ENCODE data around the gene SCAMP3. TPM values are rescaled to one million over a fixed set of nuclear protein-coding genes. Genes with fewer than 3 reads are reported as not detected.
"Not testable (repeated sequence)": the region's sequence is repeated elsewhere in the genome, so short reads cannot be mapped to it uniquely, and the experiment has no call there.

The SCAMP3 gene
- total and polyA plus RNA-seq, 4 donors = 14.9 to 47.0 (median 31.7) TPM

DNA sequence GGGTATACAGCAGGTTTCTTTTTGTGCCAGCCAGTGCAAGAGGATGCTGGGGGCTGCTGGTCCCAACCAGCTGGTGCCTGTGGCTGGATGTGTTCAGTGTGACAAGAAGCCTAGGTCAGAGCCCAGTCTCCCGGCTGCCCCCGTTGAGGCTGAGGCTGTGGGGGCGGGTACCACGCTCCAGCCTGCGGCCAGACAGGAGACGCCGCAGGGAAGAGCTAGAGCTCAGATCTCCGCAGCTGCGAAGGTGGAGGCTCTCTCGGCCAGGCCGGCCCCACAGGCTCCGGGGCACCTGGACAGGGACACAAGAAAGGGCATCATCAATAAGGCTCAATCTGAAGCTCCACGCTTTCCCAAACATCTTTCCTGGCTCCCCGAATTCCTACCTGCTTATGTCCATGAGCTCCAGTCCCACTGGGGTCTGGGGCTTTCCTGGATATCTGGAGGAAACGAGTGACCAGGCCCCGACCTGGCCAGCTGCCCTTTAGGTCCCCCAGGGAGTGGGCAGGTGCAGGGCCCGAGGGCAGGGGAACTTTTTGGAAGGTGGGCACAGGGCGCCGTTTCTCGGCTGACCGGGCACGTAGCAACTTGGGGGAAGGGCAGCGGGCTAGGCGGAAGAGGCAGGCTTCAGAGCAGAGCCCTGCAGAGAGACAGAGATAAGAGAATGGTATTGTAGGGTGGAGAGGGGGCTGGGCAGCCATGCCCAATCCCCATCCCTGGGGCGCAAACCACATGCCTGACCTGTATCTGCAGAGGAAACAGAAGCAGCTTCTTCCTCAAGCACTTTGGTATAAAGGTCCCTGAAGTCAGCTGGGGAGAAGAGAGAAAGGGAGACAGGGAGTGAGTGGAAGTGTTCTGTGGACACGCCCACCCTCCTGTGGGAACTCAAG lies 14.2 kb downstream of the SCAMP3 start (continued):
- TF ChIP-seq, protein P1, sequence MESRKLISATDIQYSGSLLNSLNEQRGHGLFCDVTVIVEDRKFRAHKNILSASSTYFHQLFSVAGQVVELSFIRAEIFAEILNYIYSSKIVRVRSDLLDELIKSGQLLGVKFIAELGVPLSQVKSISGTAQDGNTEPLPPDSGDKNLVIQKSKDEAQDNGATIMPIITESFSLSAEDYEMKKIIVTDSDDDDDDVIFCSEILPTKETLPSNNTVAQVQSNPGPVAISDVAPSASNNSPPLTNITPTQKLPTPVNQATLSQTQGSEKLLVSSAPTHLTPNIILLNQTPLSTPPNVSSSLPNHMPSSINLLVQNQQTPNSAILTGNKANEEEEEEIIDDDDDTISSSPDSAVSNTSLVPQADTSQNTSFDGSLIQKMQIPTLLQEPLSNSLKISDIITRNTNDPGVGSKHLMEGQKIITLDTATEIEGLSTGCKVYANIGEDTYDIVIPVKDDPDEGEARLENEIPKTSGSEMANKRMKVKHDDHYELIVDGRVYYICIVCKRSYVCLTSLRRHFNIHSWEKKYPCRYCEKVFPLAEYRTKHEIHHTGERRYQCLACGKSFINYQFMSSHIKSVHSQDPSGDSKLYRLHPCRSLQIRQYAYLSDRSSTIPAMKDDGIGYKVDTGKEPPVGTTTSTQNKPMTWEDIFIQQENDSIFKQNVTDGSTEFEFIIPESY (IDR thresholded peaks at IDR 0.05) = no peak
- no peak for TF ChIP-seq SP1 (IDR thresholded peaks at IDR 0.05)
- TF ChIP-seq NR2F2 (IDR thresholded peaks at IDR 0.05) = no peak

DNA sequence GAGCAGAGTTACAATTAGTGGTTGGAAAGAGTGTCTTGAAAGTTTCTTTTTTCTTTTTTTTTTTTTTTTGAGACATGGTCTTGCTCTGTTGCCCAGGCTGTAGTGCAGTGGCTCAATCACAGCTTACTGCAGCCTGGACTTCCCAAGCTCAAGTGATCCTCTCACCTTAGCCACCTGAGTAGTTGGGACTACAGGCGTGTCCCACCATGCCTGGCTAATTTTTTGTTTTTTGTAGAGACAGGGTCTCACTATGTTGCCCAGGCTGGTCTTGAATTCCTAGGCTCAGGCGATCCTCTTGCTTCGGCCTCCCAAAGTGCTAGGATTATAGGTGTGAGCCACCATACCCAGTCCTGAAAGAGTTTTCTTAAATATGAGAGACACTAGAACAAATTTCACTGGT lies 15.4 kb downstream of the SCAMP3 start:
- not testable (repeated sequence) for H3K4me3 ChIP-seq (ENCODE audit: low read depth in 1 of 3, low read length in 3 of 3); DNase-seq (ENCODE audit: low spot score); H3K27me3 ChIP-seq (ENCODE audit: control insufficient read depth in 4 of 4, insufficient read depth in 4 of 4, low read length in 3 of 4); H3K9ac ChIP-seq (ENCODE audit: low read depth in 1 of 2, low read length in 2 of 2); H3K27ac ChIP-seq (ENCODE audit: low read depth in 1 of 2, low read length in 2 of 2); H3K9me3 ChIP-seq (ENCODE audit: control insufficient read depth in 4 of 4, low read length in 3 of 4); H3K36me3 ChIP-seq (ENCODE audit: control insufficient read depth in 4 of 4, insufficient read depth in 3 of 4, low read depth in 1 of 4, low read length in 3 of 4)
- peaks cover 0 to 27% (median 19%) of the 10 kb centered on the region in 4 donors for H3K4me1 ChIP-seq (ENCODE audit: control insufficient read depth in 4 of 4, insufficient read depth in 4 of 4, low read length in 3 of 4)
- 97% methylated on average over 3 of the region's 3 CpGs for WGBS

DNA sequence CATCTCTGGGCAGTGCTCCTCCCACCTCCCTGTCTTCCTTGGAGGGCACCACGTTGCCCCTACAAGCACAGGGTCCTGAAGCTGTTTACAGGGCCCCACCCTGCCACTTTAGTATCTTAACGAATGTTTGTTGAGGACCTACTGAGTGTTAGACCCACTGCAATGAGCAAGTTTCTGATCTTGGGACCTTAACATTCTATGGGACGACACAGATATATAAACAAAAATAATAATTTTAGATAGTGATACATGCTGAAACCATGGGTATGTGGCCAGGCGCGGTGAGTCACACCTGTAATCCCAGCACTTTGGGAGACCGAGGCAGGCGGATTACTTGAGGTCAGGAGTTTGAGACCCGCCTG lies 17.0 kb downstream of the SCAMP3 start:
- TF ChIP-seq, protein P2, sequence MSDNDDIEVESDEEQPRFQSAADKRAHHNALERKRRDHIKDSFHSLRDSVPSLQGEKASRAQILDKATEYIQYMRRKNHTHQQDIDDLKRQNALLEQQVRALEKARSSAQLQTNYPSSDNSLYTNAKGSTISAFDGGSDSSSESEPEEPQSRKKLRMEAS (IDR thresholded peaks at IDR 0.05) = no peak
- Histone ChIP-seq H3K4me1 (ENCODE audit: control insufficient read depth in 4 of 4, insufficient read depth in 4 of 4, low read length in 3 of 4) (peaks cover 1 to 27% (median 21%) of the 10 kb centered on the region in 4 donors), H3K36me3 (ENCODE audit: control insufficient read depth in 4 of 4, insufficient read depth in 3 of 4, low read depth in 1 of 4, low read length in 3 of 4) (peaks cover 0 to 1% (median 0%) of the 10 kb centered on the region in 4 donors), H3K27me3 (ENCODE audit: control insufficient read depth in 4 of 4, insufficient read depth in 4 of 4, low read length in 3 of 4) (no peaks in the 10 kb centered on the region), H3K9ac (ENCODE audit: low read depth in 1 of 2, low read length in 2 of 2) (peak overlapping the region in 1 of 2 donors; percentile 36), H3K4me3 (ENCODE audit: low read depth in 1 of 3, low read length in 3 of 3) (peak overlapping the region; percentile 70 to 96 (median 82)), H3K9me3 (ENCODE audit: control insufficient read depth in 4 of 4, low read length in 3 of 4) (no peaks in the 10 kb centered on the region), H3K27ac (ENCODE audit: low read depth in 1 of 2, low read length in 2 of 2) (peak overlapping the region; percentile 89 to 91)
- WGBS = 70% methylated on average over 8 of the region's 8 CpGs
- DNase-seq (ENCODE audit: low spot score) = no peak

DNA sequence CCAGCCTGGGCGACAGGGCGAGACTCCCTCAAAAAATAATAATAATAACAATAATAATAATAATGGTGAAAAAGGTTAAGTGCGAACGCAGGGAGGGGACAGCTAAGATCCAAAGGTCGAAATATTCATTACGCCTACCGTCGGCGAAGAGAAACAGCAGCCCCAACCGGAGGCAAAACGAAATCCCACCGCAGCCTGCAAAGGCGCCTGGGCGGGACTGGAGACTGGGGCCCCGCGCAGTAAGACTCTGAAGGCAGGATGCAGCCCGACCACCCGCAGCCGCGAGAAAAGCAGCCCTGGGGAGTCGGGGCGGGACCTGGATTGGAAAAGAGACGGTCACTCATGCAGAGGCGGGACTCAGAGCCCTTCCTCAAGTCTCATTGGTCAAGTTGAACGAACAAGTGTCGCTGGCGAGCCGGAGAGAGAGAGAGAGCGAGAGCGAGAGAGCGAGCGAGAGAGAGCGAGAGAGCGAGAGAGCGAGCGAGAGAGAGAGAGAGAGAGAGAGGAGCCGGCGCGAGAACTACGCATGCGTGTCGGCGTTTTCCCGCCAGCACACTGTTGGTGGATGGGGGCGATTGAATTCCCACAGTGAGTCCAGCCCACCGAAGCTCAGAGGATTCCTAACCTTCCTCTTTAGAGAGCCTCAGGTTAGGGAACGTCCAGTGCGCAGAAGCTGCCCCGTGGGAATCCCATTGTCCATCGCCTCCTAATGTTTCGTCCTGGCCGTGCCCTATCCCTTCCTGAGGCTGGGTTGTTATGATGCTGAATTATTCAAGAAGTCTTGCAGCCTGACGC lies 17.6 kb downstream of the SCAMP3 start:
- H3K9me3 ChIP-seq (ENCODE audit: control insufficient read depth in 4 of 4, low read length in 3 of 4) = no peaks in the 10 kb centered on the region
- H3K9ac ChIP-seq (ENCODE audit: low read depth in 1 of 2, low read length in 2 of 2) = peak overlapping the region; percentile 36 to 89
- WGBS = 1% methylated on average over 53 of the region's 53 CpGs
- H3K4me1 ChIP-seq (ENCODE audit: control insufficient read depth in 4 of 4, insufficient read depth in 4 of 4, low read length in 3 of 4) = peaks cover 1 to 28% (median 21%) of the 10 kb centered on the region in 4 donors
- peak overlapping the region; percentile 89 to 91 for H3K27ac ChIP-seq (ENCODE audit: low read depth in 1 of 2, low read length in 2 of 2)
- H3K36me3 ChIP-seq (ENCODE audit: control insufficient read depth in 4 of 4, insufficient read depth in 3 of 4, low read depth in 1 of 4, low read length in 3 of 4) = peaks cover 0 to 1% (median 0%) of the 10 kb centered on the region in 4 donors
- H3K27me3 ChIP-seq (ENCODE audit: control insufficient read depth in 4 of 4, insufficient read depth in 4 of 4, low read length in 3 of 4) = no peaks in the 10 kb centered on the region
- DNase-seq (ENCODE audit: low spot score) = peak; percentile 93
- peak overlapping the region; percentile 70 to 96 (median 82) for H3K4me3 ChIP-seq (ENCODE audit: low read depth in 1 of 3, low read length in 3 of 3)
- TF ChIP-seq NR2F2 (IDR thresholded peaks at IDR 0.05) = peak; percentile 82
- TF ChIP-seq, protein P3, sequence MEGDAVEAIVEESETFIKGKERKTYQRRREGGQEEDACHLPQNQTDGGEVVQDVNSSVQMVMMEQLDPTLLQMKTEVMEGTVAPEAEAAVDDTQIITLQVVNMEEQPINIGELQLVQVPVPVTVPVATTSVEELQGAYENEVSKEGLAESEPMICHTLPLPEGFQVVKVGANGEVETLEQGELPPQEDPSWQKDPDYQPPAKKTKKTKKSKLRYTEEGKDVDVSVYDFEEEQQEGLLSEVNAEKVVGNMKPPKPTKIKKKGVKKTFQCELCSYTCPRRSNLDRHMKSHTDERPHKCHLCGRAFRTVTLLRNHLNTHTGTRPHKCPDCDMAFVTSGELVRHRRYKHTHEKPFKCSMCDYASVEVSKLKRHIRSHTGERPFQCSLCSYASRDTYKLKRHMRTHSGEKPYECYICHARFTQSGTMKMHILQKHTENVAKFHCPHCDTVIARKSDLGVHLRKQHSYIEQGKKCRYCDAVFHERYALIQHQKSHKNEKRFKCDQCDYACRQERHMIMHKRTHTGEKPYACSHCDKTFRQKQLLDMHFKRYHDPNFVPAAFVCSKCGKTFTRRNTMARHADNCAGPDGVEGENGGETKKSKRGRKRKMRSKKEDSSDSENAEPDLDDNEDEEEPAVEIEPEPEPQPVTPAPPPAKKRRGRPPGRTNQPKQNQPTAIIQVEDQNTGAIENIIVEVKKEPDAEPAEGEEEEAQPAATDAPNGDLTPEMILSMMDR (IDR thresholded peaks at IDR 0.05; ENCODE audit: low read depth, low read length, missing input control) = peak; percentile 64
- TF ChIP-seq, protein P2 (IDR thresholded peaks at IDR 0.05) = peak; percentile 72
- peak; percentile 45 to 52 for TF ChIP-seq RAD21 (IDR thresholded peaks at IDR 0.05)
- peak; percentile 82 for TF ChIP-seq TAF1 (conservative IDR thresholded peaks at IDR 0.05)
- TF ChIP-seq, protein P1 (IDR thresholded peaks at IDR 0.05) = peak; percentile 96
- peak; percentile 73 for TF ChIP-seq FOXA1 (IDR thresholded peaks at IDR 0.05)
- TF ChIP-seq, protein P4, sequence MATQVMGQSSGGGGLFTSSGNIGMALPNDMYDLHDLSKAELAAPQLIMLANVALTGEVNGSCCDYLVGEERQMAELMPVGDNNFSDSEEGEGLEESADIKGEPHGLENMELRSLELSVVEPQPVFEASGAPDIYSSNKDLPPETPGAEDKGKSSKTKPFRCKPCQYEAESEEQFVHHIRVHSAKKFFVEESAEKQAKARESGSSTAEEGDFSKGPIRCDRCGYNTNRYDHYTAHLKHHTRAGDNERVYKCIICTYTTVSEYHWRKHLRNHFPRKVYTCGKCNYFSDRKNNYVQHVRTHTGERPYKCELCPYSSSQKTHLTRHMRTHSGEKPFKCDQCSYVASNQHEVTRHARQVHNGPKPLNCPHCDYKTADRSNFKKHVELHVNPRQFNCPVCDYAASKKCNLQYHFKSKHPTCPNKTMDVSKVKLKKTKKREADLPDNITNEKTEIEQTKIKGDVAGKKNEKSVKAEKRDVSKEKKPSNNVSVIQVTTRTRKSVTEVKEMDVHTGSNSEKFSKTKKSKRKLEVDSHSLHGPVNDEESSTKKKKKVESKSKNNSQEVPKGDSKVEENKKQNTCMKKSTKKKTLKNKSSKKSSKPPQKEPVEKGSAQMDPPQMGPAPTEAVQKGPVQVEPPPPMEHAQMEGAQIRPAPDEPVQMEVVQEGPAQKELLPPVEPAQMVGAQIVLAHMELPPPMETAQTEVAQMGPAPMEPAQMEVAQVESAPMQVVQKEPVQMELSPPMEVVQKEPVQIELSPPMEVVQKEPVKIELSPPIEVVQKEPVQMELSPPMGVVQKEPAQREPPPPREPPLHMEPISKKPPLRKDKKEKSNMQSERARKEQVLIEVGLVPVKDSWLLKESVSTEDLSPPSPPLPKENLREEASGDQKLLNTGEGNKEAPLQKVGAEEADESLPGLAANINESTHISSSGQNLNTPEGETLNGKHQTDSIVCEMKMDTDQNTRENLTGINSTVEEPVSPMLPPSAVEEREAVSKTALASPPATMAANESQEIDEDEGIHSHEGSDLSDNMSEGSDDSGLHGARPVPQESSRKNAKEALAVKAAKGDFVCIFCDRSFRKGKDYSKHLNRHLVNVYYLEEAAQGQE (IDR thresholded peaks at IDR 0.05) = peak; percentile 91
- peak; percentile 72 to 76 for TF ChIP-seq RXRA (IDR thresholded peaks at IDR 0.05)
- peak; percentile 92 for TF ChIP-seq SP1 (IDR thresholded peaks at IDR 0.05)
- TF ChIP-seq HNF4A (conservative IDR thresholded peaks at IDR 0.05) = peak; percentile 53 to 75
